Prostate gland (tissue), 2 donors: ENCODE measurements around the gene ADARB2. TPM values are rescaled to one million over a fixed set of nuclear protein-coding genes. Genes with fewer than 3 reads are reported as not detected.

Experiments
- DNase-seq: peaks from one replicate; pipeline ENCODE4 v3.0.0-alpha.2; 2019; ENCODE audit warnings: low spot score
- H3K27ac ChIP-seq, 2 donors: fragments of 200-600 bp; sonication (generic); 2 replicates each; pipeline ENCODE4 v1.5.1; 2017 to 2019
- H3K27me3 ChIP-seq: fragments of 200-600 bp; sonication (generic); replicated peaks from 2 replicates; pipeline ENCODE4 v1.5.1; 2019; ENCODE audit not compliant: insufficient read depth
- H3K36me3 ChIP-seq, 2 donors: fragments of 200-600 bp; sonication (generic); 1 replicate in 1 of 2; 2 replicates in 1 of 2; pipeline versions ENCODE4 v1.5.1 to v1.8.1; 2017 to 2019
- H3K4me1 ChIP-seq: fragments of 200-600 bp; sonication (generic); replicated peaks from 2 replicates; pipeline ENCODE4 v1.5.1; 2019
- H3K4me3 ChIP-seq, 2 donors: fragments of 200-600 bp; sonication (generic); 2 replicates each; pipeline ENCODE4 v1.5.1; 2017 to 2019
- H3K9me3 ChIP-seq: fragments of 200-600 bp; sonication (generic); 2 replicates; pipeline ENCODE4 v1.5.1; 2017
- CTCF ChIP-seq, 4 experiments: fragments of 200-600 bp in 2 of 4; fragments of 450-650 bp in 2 of 4; sonication (generic) in 2 of 4; IDR thresholded peaks; 1 replicate in 3 of 4; 2 replicates in 1 of 4; pipeline ENCODE4 v1.5.1; 2016 to 2019; ENCODE audit warnings: antibody characterized with exemption in 4 of 4, mild to moderate bottlenecking in 2 of 4, moderate library complexity in 2 of 4
- POLR2A ChIP-seq: fragments of 450-650 bp; IDR thresholded peaks from one replicate; pipeline ENCODE4 v1.6.1; 2016; ENCODE audit warnings: antibody characterized with exemption, mild to moderate bottlenecking
- POLR2AphosphoS5 ChIP-seq: sonication (generic); formaldehyde crosslinking; IDR thresholded peaks from one replicate; pipeline ENCODE4 v1.6.1; 2017; ENCODE audit warnings: antibody characterized with exemption
- whole genome bisulfite sequencing: methylation state at CpG from one replicate; pipeline ENCODE4 v1.1.5; 2018; 5-methylcytosine and 5-hydroxymethylcytosine counted together
- intact Hi-C: fragments of 100-400 bp; cut with DNase I; formaldehyde crosslinking; loops from one replicate; pipeline ENCODE4 v1.14.2; 2022
- total RNA-seq, 2 donors: library from RNA; depleted of rRNA; stranded (reverse); fragments of >200 nt; gene quantifications; one replicate each; pipeline ENCODE4 v1.1.0, GENCODE V29; 2016

Gene ADARB2
- total RNA-seq, 2 donors from 2014 or later: 0.36 to 10.5 TPM

- H3K4me3 ChIP-seq: no peak overlapping the region
- WGBS: 98% methylated on average over 7 of the region's 7 CpGs
- intact Hi-C loops: no loop called here
- no peaks in the 10 kb centered on the region for H3K36me3 ChIP-seq
- no peaks in the 10 kb centered on the region for H3K9me3 ChIP-seq
- no peak for TF ChIP-seq POLR2AphosphoS5
- no peak for TF ChIP-seq CTCF (IDR thresholded peaks at IDR 0.05)
- no peak for TF ChIP-seq POLR2A
- no peaks in the 10 kb centered on the region for H3K4me1 ChIP-seq
- DNase-seq: no peak
- peaks cover 3% of the 10 kb centered on the region for H3K27me3 ChIP-seq
- H3K27ac ChIP-seq: no peak overlapping the region
These were observed 189.2 kb downstream of the ADARB2 start for GRCh38 chr10:1548146-1548545.

- peaks cover 3% of the 10 kb centered on the region for H3K27me3 ChIP-seq
- H3K4me1 ChIP-seq: no peaks in the 10 kb centered on the region
- intact Hi-C loops: no loop called here
- no peak overlapping the region for H3K4me3 ChIP-seq
- no peaks in the 10 kb centered on the region for H3K36me3 ChIP-seq
- WGBS: 79% methylated on average over 19 of the region's 19 CpGs
- no peaks in the 10 kb centered on the region for H3K9me3 ChIP-seq
- TF ChIP-seq POLR2A: no peak
- TF ChIP-seq POLR2AphosphoS5: no peak
- TF ChIP-seq CTCF (IDR thresholded peaks at IDR 0.05): no peak
- no peak overlapping the region for H3K27ac ChIP-seq
- DNase-seq: no peak
These were observed 190.8 kb downstream of the ADARB2 start for GRCh38 chr10:1546431-1547110.

GRCh38 chr10:1545524-1545923 lies 191.8 kb downstream of the ADARB2 start:
- H3K27me3 ChIP-seq: peaks cover 3% of the 10 kb centered on the region
- H3K4me3 ChIP-seq: no peak overlapping the region
- H3K27ac ChIP-seq: no peak overlapping the region
- intact Hi-C loops: no loop called here
- no peaks in the 10 kb centered on the region for H3K9me3 ChIP-seq
- WGBS: 83% methylated on average over 7 of the region's 7 CpGs
- DNase-seq: no peak
- no peaks in the 10 kb centered on the region for H3K36me3 ChIP-seq
- no peak for TF ChIP-seq CTCF (IDR thresholded peaks at IDR 0.05)
- no peak for TF ChIP-seq POLR2AphosphoS5
- TF ChIP-seq POLR2A: no peak
- H3K4me1 ChIP-seq: no peaks in the 10 kb centered on the region

- no peaks in the 10 kb centered on the region for H3K4me1 ChIP-seq
- H3K36me3 ChIP-seq: no peaks in the 10 kb centered on the region
- H3K9me3 ChIP-seq: no peaks in the 10 kb centered on the region
- DNase-seq: no peak
- H3K4me3 ChIP-seq: no peak overlapping the region
- H3K27me3 ChIP-seq: peaks cover 3% of the 10 kb centered on the region
- H3K27ac ChIP-seq: no peak overlapping the region
- 84% methylated on average over 2 of the region's 2 CpGs for WGBS
- intact Hi-C loops: no loop called here
- TF ChIP-seq CTCF (IDR thresholded peaks at IDR 0.05) (no peak), POLR2AphosphoS5 (no peak), POLR2A (no peak)
These were observed 192.4 kb downstream of the ADARB2 start for GRCh38 chr10:1544929-1545328.

GRCh38 chr10:1544209-1544673 lies 193.1 kb downstream of the ADARB2 start:
- Histone ChIP-seq H3K9me3 (no peaks in the 10 kb centered on the region), H3K27me3 (peaks cover 3% of the 10 kb centered on the region), H3K4me3 (no peak overlapping the region), H3K27ac (no peak overlapping the region), H3K36me3 (no peaks in the 10 kb centered on the region), H3K4me1 (no peaks in the 10 kb centered on the region)
- TF ChIP-seq POLR2A (no peak), POLR2AphosphoS5 (no peak), CTCF (IDR thresholded peaks at IDR 0.05) (no peak)
- DNase-seq: no peak
- intact Hi-C loops: no loop called here
- WGBS: 95% methylated on average over 13 of the region's 13 CpGs
